ENCODE data around the gene CCDC12. TPM values are rescaled to one million over a fixed set of nuclear protein-coding genes. Genes with fewer than 3 reads are reported as not detected.

The CCDC12 gene
- total and polyA plus RNA-seq, 7 donors: 33.1 to 80.9 (median 41.0) TPM

GRCh38 chr3:46931631-46932331, 44.8 kb downstream of the CCDC12 start:
- Histone ChIP-seq H3K9me3 (no peaks in the 10 kb centered on the region), H3K27me3 (no peaks in the 10 kb centered on the region), H3K36me3 (no peaks in the 10 kb centered on the region), H3K27ac (peak overlapping the region; percentile 78 to 91 (median 84)), H3K4me1 (peaks cover 0 to 100% (median 97%) of the 10 kb centered on the region in 4 donors), H3K4me3 (no peak overlapping the region)
- DNase-seq: peak; percentile 87
- peak in 2 of 4 donors; percentile 44 for TF ChIP-seq EP300 (IDR thresholded peaks at IDR 0.05)
- peak; percentile 64 to 74 (median 66) for TF ChIP-seq POLR2AphosphoS5 (IDR thresholded peaks at IDR 0.05)
- no peak for TF ChIP-seq CTCF (IDR thresholded peaks at IDR 0.05)
- 14 to 37% methylated on average over 6 of the region's 6 CpGs for WGBS, 2 donors
- intact Hi-C loops (cut with DNase I): loop anchor here (5.0 to 10.0 kb wide), 2 partner anchors 233 to 351 kb away; partner anchors contain the start of genes KIF9, KLHL18 and SETD2

- Histone ChIP-seq H3K27ac (peak overlapping the region; percentile 78 to 91 (median 84)), H3K9me3 (no peaks in the 10 kb centered on the region), H3K4me1 (peaks cover 0 to 100% (median 97%) of the 10 kb centered on the region in 4 donors), H3K27me3 (no peaks in the 10 kb centered on the region), H3K36me3 (no peaks in the 10 kb centered on the region), H3K4me3 (no peak overlapping the region)
- WGBS, 2 donors: 53 to 63% methylated on average over 3 of the region's 3 CpGs
- TF ChIP-seq POLR2AphosphoS5 (IDR thresholded peaks at IDR 0.05) (no peak), EP300 (IDR thresholded peaks at IDR 0.05) (no peak), POLR2A (IDR thresholded peaks at IDR 0.05) (no peak), CTCF (IDR thresholded peaks at IDR 0.05) (no peak)
- intact Hi-C loops (cut with DNase I): loop anchor here (5.0 to 10.0 kb wide), 2 partner anchors 234 to 351 kb away; partner anchors contain the start of genes KIF9, KLHL18 and SETD2
- peak; percentile 46 for DNase-seq
These were observed 45.6 kb downstream of the CCDC12 start for GRCh38 chr3:46930945-46931403.

- Histone ChIP-seq H3K27me3 (no peaks in the 10 kb centered on the region), H3K9me3 (no peaks in the 10 kb centered on the region), H3K27ac (peak overlapping the region; percentile 78 to 91 (median 84)), H3K4me1 (peaks cover 0 to 100% (median 97%) of the 10 kb centered on the region in 4 donors), H3K36me3 (peaks cover 0 to 3% (median 1%) of the 10 kb centered on the region in 4 donors), H3K4me3 (no peak overlapping the region)
- peak; percentile 61 for DNase-seq
- intact Hi-C loops (cut with DNase I): loop anchor here (5.0 to 10.0 kb wide), 2 partner anchors 234 to 352 kb away; partner anchors contain the start of genes KIF9, KLHL18 and SETD2
- TF ChIP-seq POLR2A (IDR thresholded peaks at IDR 0.05) (no peak), CTCF (IDR thresholded peaks at IDR 0.05) (no peak), POLR2AphosphoS5 (IDR thresholded peaks at IDR 0.05) (no peak)
- WGBS, 2 donors: 59 to 62% methylated on average over 9 of the region's 9 CpGs
These were observed 46.2 kb downstream of the CCDC12 start for GRCh38 chr3:46930166-46930944.

- 34 to 53% methylated on average over 2 of the region's 2 CpGs for WGBS, 2 donors
- intact Hi-C loops (cut with DNase I): no loop called here
- DNase-seq: peak; percentile 54
- Histone ChIP-seq H3K36me3 (peaks cover 0 to 14% (median 12%) of the 10 kb centered on the region in 4 donors), H3K9me3 (no peaks in the 10 kb centered on the region), H3K27me3 (no peaks in the 10 kb centered on the region), H3K4me1 (peaks cover 0 to 95% (median 91%) of the 10 kb centered on the region in 4 donors), H3K4me3 (no peak overlapping the region), H3K27ac (peak overlapping the region; percentile 78 to 91 (median 84))
- TF ChIP-seq POLR2A (IDR thresholded peaks at IDR 0.05): no peak
- no peak for TF ChIP-seq EP300 (IDR thresholded peaks at IDR 0.05)
- no peak for TF ChIP-seq POLR2AphosphoS5 (IDR thresholded peaks at IDR 0.05)
- TF ChIP-seq CTCF (IDR thresholded peaks at IDR 0.05): no peak
These were observed 47.2 kb downstream of the CCDC12 start for GRCh38 chr3:46929324-46929723.

Data from sigmoid colon (tissue), 7 donors.